ENCODE results near the gene KIAA1191. TPM values are rescaled to one million over a fixed set of nuclear protein-coding genes. Genes with fewer than 3 reads are reported as not detected.
A peak's percentile ranks its signal among the peaks of the same experiment; 100 is the strongest.

The KIAA1191 gene
- total and polyA plus RNA-seq, 9 of the 15 experiments (the other 6 are each of a cell fraction or from before 2014, with no cell fraction given) = 31.0 to 80.2 (median 45.7) TPM

GRCh38 chr5:176373100-176373818, 11.7 kb upstream of the KIAA1191 start (continued):
- TF ChIP-seq MGA (IDR thresholded peaks at IDR 0.05) (peak; percentile 31), BACH1 (tag; IDR thresholded peaks at IDR 0.05) (peak; percentile 41; the same call in 1 of the 2 replicates), ZNF449 (CRISPR knock-in tag; IDR thresholded peaks at IDR 0.05) (no peak), MEIS2 (IDR thresholded peaks at IDR 0.05; ENCODE audit: partially characterized antibody) (peak; percentile 51), ZC3H8 (IDR thresholded peaks at IDR 0.05) (no peak), L3MBTL2 (IDR thresholded peaks at IDR 0.05) (peak; percentile 78), PBX2 (CRISPR knock-in tag; IDR thresholded peaks at IDR 0.05; ENCODE audit: low read depth) (no peak), PBX2 (tag; conservative IDR thresholded peaks at IDR 0.05; ENCODE audit: low read depth) (peak; percentile 75), CXXC5 (CRISPR knock-in tag; IDR thresholded peaks at IDR 0.05) (0 out of 2 replicates have a peak, but pooled peaks have one; percentile 34), ZNF766 (CRISPR knock-in tag; conservative IDR thresholded peaks at IDR 0.05) (0 out of 2 replicates have a peak, but pooled peaks have one; percentile 58), ZNF143 (CRISPR knock-in tag; IDR thresholded peaks at IDR 0.05) (peak; percentile 67), PTRF (tag; IDR thresholded peaks at IDR 0.05) (no peak)
